Measurements from ENCODE around the gene RERE.

Gene RERE

GRCh38 chr1:8494681-8495080, 322.8 kb downstream of the RERE start:
- ATAC-seq (ENCODE audit: insufficient read depth, low read depth) (no peak), DNase-seq (no peak)
- no peak for TF ChIP-seq EZH2 (IDR thresholded peaks at IDR 0.05; ENCODE audit: borderline replicate concordance, low read depth, low read length, severe bottlenecking)
- TF ChIP-seq, protein P1, sequence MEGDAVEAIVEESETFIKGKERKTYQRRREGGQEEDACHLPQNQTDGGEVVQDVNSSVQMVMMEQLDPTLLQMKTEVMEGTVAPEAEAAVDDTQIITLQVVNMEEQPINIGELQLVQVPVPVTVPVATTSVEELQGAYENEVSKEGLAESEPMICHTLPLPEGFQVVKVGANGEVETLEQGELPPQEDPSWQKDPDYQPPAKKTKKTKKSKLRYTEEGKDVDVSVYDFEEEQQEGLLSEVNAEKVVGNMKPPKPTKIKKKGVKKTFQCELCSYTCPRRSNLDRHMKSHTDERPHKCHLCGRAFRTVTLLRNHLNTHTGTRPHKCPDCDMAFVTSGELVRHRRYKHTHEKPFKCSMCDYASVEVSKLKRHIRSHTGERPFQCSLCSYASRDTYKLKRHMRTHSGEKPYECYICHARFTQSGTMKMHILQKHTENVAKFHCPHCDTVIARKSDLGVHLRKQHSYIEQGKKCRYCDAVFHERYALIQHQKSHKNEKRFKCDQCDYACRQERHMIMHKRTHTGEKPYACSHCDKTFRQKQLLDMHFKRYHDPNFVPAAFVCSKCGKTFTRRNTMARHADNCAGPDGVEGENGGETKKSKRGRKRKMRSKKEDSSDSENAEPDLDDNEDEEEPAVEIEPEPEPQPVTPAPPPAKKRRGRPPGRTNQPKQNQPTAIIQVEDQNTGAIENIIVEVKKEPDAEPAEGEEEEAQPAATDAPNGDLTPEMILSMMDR (IDR thresholded peaks at IDR 0.05; ENCODE audit: borderline replicate concordance, extremely low read depth, low read length, poor library complexity, severe bottlenecking), result no peak
- H3K27ac ChIP-seq (ENCODE audit: low read length), result no peak overlapping the region
- H2AFZ ChIP-seq (ENCODE audit: low read depth, low read length), result no peak overlapping the region
- H3K27me3 ChIP-seq (ENCODE audit: insufficient read depth, low read length, poor library complexity), result no peaks in the 10 kb centered on the region
- no peaks in the 10 kb centered on the region for H3K79me2 ChIP-seq (ENCODE audit: insufficient read depth, low read length)
- H3K4me2 ChIP-seq (ENCODE audit: insufficient read depth, low read length), result no peak overlapping the region
- peaks cover 32% of the 10 kb centered on the region for H3K36me3 ChIP-seq (ENCODE audit: insufficient read depth, low read length)
- H3K4me3 ChIP-seq (ENCODE audit: low read depth in 1 of 2, low read length in 2 of 2), result no peak overlapping the region
- no peaks in the 10 kb centered on the region for H4K20me1 ChIP-seq (ENCODE audit: insufficient read depth, low read length)
- H3K4me1 ChIP-seq (ENCODE audit: insufficient read depth, low read length), result no peaks in the 10 kb centered on the region
- H3K9ac ChIP-seq (ENCODE audit: low read depth, low read length), result no peak overlapping the region
- no peaks in the 10 kb centered on the region for H3K9me3 ChIP-seq (ENCODE audit: insufficient read depth, low read length, severe bottlenecking)

DNA sequence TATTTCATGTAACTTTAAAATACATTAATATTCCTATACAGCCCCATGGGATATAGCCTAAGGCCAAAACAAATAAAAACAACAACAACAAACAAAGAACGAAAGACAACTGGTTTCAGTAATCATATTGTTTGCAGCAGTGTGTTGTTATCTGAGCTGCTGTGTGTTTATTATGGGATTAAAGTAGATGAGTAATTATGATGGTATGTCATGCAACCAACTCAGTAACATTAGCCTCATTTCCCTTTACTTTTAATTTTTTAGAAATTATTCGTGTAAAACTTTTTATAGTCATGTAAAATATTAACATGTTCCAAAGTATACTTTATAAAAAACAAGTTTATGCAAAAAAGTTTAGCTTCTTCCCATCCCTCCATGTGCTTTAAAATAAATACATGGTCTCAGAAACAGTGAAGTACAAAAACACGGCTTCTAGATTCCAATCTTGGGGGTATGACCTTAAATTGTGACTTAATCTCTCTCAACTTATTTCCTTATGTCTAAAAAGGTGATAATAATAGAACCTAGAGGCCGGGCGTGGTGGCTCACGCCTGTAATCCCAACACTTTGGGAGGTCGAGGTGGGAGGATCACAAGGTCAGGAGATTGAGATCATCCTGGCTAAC, 323.4 kb downstream of the RERE start:
- H3K27ac ChIP-seq (ENCODE audit: low read length), result no peak overlapping the region
- no peak for DNase-seq
- H3K9ac ChIP-seq (ENCODE audit: low read depth, low read length), result no peak overlapping the region
- no peaks in the 10 kb centered on the region for H3K9me3 ChIP-seq (ENCODE audit: insufficient read depth, low read length, severe bottlenecking)
- peaks cover 32% of the 10 kb centered on the region for H3K36me3 ChIP-seq (ENCODE audit: insufficient read depth, low read length)
- no peak overlapping the region for H2AFZ ChIP-seq (ENCODE audit: low read depth, low read length)
- no peaks in the 10 kb centered on the region for H4K20me1 ChIP-seq (ENCODE audit: insufficient read depth, low read length)
- H3K4me1 ChIP-seq (ENCODE audit: insufficient read depth, low read length), result no peaks in the 10 kb centered on the region
- TF ChIP-seq, protein P1 (IDR thresholded peaks at IDR 0.05; ENCODE audit: borderline replicate concordance, extremely low read depth, low read length, poor library complexity, severe bottlenecking), result no peak
- TF ChIP-seq EZH2 (IDR thresholded peaks at IDR 0.05; ENCODE audit: borderline replicate concordance, low read depth, low read length, severe bottlenecking), result no peak
- H3K79me2 ChIP-seq (ENCODE audit: insufficient read depth, low read length), result no peaks in the 10 kb centered on the region
- ATAC-seq (ENCODE audit: insufficient read depth, low read depth), result no peak
- no peaks in the 10 kb centered on the region for H3K27me3 ChIP-seq (ENCODE audit: insufficient read depth, low read length, poor library complexity)
- H3K4me3 ChIP-seq (ENCODE audit: low read depth in 1 of 2, low read length in 2 of 2), result no peak overlapping the region
- H3K4me2 ChIP-seq (ENCODE audit: insufficient read depth, low read length), result no peak overlapping the region

- Histone ChIP-seq H2AFZ (ENCODE audit: low read depth, low read length) (no peak overlapping the region), H3K4me1 (ENCODE audit: insufficient read depth, low read length) (no peaks in the 10 kb centered on the region), H4K20me1 (ENCODE audit: insufficient read depth, low read length) (no peaks in the 10 kb centered on the region), H3K4me2 (ENCODE audit: insufficient read depth, low read length) (no peak overlapping the region), H3K79me2 (ENCODE audit: insufficient read depth, low read length) (no peaks in the 10 kb centered on the region), H3K27me3 (ENCODE audit: insufficient read depth, low read length, poor library complexity) (no peaks in the 10 kb centered on the region), H3K9me3 (ENCODE audit: insufficient read depth, low read length, severe bottlenecking) (no peaks in the 10 kb centered on the region), H3K4me3 (ENCODE audit: low read depth in 1 of 2, low read length in 2 of 2) (no peak overlapping the region), H3K9ac (ENCODE audit: low read depth, low read length) (no peak overlapping the region), H3K36me3 (ENCODE audit: insufficient read depth, low read length) (no peaks in the 10 kb centered on the region), H3K27ac (ENCODE audit: low read length) (no peak overlapping the region)
- TF ChIP-seq EZH2 (IDR thresholded peaks at IDR 0.05; ENCODE audit: borderline replicate concordance, low read depth, low read length, severe bottlenecking), result no peak
- TF ChIP-seq, protein P1 (IDR thresholded peaks at IDR 0.05; ENCODE audit: borderline replicate concordance, extremely low read depth, low read length, poor library complexity, severe bottlenecking), result no peak
- no peak for ATAC-seq (ENCODE audit: insufficient read depth, low read depth)
- DNase-seq, result no peak
These were observed 330.2 kb downstream of the RERE start for GRCh38 chr1:8487249-8487648.
